Measurements from ENCODE around the gene TM2D3. TPM values are rescaled to one million over a fixed set of nuclear protein-coding genes. Genes with fewer than 3 reads are reported as not detected.

The TM2D3 gene
- total RNA-seq, 1 experiment from 2014 or later, result 35.2 TPM

- CTCF ChIA-PET, result no interaction called here
- H2AFZ ChIP-seq (ENCODE audit: low read depth, low read length, poor library complexity, severe bottlenecking), result no peak overlapping the region
- H3K9me3 ChIP-seq (ENCODE audit: control insufficient read depth in 1 of 2, insufficient read depth in 1 of 2, low read depth in 1 of 2, low read length in 2 of 2), result no peaks in the 10 kb centered on the region
- no peaks in the 10 kb centered on the region for H4K20me1 ChIP-seq (ENCODE audit: insufficient read depth)
- no peak overlapping the region for H3K9ac ChIP-seq (ENCODE audit: low read length)
- BruUV-seq (replicated peaks), result no TSS peak
- H3K4me3 ChIP-seq (replicated peaks in 1 of 2; ENCODE audit: low read depth in 1 of 2, low read length in 2 of 2), result no peak overlapping the region
- RAD21 ChIA-PET (ENCODE audit: low non-redundant PET in 1 of 2, low total read pairs in 2 of 2, uncharacterized antibody in 2 of 2, unreplicated experiment in 2 of 2), result no interaction called here
- H3K79me2 ChIP-seq (ENCODE audit: insufficient read depth, low read length), result no peaks in the 10 kb centered on the region
- TF ChIP-seq JUND (IDR thresholded peaks at IDR 0.05) (no peak), TCF7L2 (IDR thresholded peaks at IDR 0.05; ENCODE audit: borderline replicate concordance, extremely low read depth, insufficient read depth, insufficient read length) (no peak), SRF (IDR thresholded peaks at IDR 0.05; ENCODE audit: low read depth) (no peak), ELF1 (IDR thresholded peaks at IDR 0.05; ENCODE audit: borderline replicate concordance, low read depth) (no peak), FOSL1 (IDR thresholded peaks at IDR 0.05; ENCODE audit: low read depth) (no peak), YY1 (IDR thresholded peaks at IDR 0.05; ENCODE audit: extremely low read depth, insufficient replicate concordance, low read depth, low read length) (no peak), ZNF274 (IDR thresholded peaks at IDR 0.05; ENCODE audit: low read depth, low read length) (no peak), SIN3A (IDR thresholded peaks at IDR 0.05; ENCODE audit: low read depth) (no peak), POLR2AphosphoS5 (IDR thresholded peaks at IDR 0.05; ENCODE audit: low read depth, low read length) (no peak)
- TF ChIP-seq, protein P1, sequence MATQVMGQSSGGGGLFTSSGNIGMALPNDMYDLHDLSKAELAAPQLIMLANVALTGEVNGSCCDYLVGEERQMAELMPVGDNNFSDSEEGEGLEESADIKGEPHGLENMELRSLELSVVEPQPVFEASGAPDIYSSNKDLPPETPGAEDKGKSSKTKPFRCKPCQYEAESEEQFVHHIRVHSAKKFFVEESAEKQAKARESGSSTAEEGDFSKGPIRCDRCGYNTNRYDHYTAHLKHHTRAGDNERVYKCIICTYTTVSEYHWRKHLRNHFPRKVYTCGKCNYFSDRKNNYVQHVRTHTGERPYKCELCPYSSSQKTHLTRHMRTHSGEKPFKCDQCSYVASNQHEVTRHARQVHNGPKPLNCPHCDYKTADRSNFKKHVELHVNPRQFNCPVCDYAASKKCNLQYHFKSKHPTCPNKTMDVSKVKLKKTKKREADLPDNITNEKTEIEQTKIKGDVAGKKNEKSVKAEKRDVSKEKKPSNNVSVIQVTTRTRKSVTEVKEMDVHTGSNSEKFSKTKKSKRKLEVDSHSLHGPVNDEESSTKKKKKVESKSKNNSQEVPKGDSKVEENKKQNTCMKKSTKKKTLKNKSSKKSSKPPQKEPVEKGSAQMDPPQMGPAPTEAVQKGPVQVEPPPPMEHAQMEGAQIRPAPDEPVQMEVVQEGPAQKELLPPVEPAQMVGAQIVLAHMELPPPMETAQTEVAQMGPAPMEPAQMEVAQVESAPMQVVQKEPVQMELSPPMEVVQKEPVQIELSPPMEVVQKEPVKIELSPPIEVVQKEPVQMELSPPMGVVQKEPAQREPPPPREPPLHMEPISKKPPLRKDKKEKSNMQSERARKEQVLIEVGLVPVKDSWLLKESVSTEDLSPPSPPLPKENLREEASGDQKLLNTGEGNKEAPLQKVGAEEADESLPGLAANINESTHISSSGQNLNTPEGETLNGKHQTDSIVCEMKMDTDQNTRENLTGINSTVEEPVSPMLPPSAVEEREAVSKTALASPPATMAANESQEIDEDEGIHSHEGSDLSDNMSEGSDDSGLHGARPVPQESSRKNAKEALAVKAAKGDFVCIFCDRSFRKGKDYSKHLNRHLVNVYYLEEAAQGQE (IDR thresholded peaks at IDR 0.05; ENCODE audit: low read depth), result no peak
- TF ChIP-seq, protein P2, sequence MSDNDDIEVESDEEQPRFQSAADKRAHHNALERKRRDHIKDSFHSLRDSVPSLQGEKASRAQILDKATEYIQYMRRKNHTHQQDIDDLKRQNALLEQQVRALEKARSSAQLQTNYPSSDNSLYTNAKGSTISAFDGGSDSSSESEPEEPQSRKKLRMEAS (IDR thresholded peaks at IDR 0.05), result no peak
- TF ChIP-seq, protein P3, sequence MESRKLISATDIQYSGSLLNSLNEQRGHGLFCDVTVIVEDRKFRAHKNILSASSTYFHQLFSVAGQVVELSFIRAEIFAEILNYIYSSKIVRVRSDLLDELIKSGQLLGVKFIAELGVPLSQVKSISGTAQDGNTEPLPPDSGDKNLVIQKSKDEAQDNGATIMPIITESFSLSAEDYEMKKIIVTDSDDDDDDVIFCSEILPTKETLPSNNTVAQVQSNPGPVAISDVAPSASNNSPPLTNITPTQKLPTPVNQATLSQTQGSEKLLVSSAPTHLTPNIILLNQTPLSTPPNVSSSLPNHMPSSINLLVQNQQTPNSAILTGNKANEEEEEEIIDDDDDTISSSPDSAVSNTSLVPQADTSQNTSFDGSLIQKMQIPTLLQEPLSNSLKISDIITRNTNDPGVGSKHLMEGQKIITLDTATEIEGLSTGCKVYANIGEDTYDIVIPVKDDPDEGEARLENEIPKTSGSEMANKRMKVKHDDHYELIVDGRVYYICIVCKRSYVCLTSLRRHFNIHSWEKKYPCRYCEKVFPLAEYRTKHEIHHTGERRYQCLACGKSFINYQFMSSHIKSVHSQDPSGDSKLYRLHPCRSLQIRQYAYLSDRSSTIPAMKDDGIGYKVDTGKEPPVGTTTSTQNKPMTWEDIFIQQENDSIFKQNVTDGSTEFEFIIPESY (IDR thresholded peaks at IDR 0.05; ENCODE audit: extremely low read depth, insufficient replicate concordance, low read length), result no peak
- H3K27me3 ChIP-seq (ENCODE audit: insufficient read depth, low read length), result no peaks in the 10 kb centered on the region
- POLR2A ChIA-PET, result no interaction called here
- intact Hi-C loops (cut with micrococcal nuclease), result no loop called here
- H3K27ac ChIP-seq (ENCODE audit: low read depth, low read length), result no peak overlapping the region
- H3K36me3 ChIP-seq (ENCODE audit: control insufficient read depth in 1 of 2, insufficient read depth in 2 of 2, low read length in 2 of 2), result no peaks in the 10 kb centered on the region; a peak in 1 of 4 replicates
- no peaks in the 10 kb centered on the region for H3K9me2 ChIP-seq (ENCODE audit: insufficient read depth)
- H3K4me1 ChIP-seq (ENCODE audit: control insufficient read depth in 1 of 2, insufficient read depth in 2 of 2, low read length in 2 of 2), result no peaks in the 10 kb centered on the region
- ATAC-seq (no peak), DNase-seq (ENCODE audit: low read depth, low spot score) (no peak)
- H3K4me2 ChIP-seq (ENCODE audit: low read length), result no peak overlapping the region
Measured at GRCh38 chr15:101676921-101677329, 24.7 kb upstream of the TM2D3 start.

All from HCT116 (cell line).